GM18499 (cell line): ENCODE results near the gene SMURF2.
"Not testable (repeated sequence)": the region's sequence is repeated elsewhere in the genome, so short reads cannot be mapped to it uniquely, and the experiment has no call there.

ENCODE experiments used
- ATAC-seq: cut with Tn5 transposase; IDR thresholded peaks from one replicate; pipeline ENCODE4 v1.9.1; 2021; ENCODE audit warnings: moderate number of reproducible peaks; ENCODE audit not compliant: insufficient read depth, unreplicated experiment

SMURF2 gene

GRCh38 chr17:64634218-64634617 lies 27.9 kb downstream of the SMURF2 start:
- ATAC-seq = no peak

- no peak for ATAC-seq
Measured at GRCh38 chr17:64632606-64633005, 29.5 kb downstream of the SMURF2 start.

DNA sequence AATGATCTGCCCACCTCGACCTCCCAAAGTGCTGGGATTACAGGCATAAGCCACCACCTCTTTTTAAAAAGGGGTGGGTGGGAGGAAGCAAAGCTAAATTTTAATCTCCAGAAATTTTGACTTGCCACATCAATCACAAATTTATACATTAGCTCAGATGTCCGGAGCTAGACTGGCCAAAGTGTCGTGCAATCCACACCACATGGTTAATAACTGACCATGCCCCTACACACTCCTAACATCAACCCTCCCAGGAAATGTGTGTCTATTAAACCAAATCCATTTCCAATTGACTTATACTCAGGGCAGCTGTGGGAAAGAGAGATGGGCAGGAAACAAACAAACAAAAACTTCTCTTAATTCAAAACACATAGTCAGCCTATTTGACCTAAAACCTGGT lies 29.9 kb downstream of the SMURF2 start:
- ATAC-seq = no peak

GRCh38 chr17:64630309-64631223 lies 31.5 kb downstream of the SMURF2 start:
- ATAC-seq = no peak

DNA sequence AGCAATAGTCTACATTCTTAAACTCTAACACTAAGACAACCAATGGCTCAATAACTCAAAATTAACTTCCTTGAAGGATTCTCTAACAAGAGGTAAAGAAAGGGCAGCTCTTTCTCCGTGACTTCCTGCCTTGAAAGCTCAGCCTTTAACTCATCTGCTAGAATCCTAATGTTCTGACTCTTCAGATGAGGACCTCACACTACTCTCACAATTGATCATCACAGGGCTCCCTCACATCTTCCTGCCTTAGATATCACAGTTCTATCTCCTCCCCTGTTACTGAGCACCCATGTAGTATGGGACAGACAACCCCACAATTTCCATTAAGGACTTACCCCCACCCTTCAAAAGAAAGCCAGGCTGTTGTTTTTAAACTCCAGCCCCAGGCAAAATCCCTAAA lies 33.5 kb downstream of the SMURF2 start:
- no peak for ATAC-seq

DNA sequence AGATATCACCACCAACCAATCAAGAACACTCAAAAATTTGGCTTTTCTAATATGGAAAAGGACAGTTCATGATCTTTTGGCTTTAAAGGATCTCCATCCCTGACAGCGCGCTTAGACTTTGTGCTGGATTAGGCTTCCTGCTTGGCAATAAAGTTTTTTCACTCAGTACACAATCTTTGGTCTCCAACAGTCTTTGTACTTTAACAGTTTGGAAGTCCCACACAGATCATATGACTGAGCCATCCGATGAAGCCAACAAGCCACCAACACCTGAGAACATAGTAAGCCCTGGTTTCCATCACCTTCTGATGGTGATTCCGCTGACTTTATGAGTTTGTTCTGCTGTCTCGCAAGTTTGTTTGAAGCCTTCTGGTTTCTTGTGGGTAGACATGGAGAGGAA lies 34.3 kb downstream of the SMURF2 start:
- no peak for ATAC-seq

GRCh38 chr17:64626827-64627226 lies 35.3 kb downstream of the SMURF2 start:
- no peak for ATAC-seq

GRCh38 chr17:64625541-64625940 lies 36.6 kb downstream of the SMURF2 start:
- no peak for ATAC-seq

DNA sequence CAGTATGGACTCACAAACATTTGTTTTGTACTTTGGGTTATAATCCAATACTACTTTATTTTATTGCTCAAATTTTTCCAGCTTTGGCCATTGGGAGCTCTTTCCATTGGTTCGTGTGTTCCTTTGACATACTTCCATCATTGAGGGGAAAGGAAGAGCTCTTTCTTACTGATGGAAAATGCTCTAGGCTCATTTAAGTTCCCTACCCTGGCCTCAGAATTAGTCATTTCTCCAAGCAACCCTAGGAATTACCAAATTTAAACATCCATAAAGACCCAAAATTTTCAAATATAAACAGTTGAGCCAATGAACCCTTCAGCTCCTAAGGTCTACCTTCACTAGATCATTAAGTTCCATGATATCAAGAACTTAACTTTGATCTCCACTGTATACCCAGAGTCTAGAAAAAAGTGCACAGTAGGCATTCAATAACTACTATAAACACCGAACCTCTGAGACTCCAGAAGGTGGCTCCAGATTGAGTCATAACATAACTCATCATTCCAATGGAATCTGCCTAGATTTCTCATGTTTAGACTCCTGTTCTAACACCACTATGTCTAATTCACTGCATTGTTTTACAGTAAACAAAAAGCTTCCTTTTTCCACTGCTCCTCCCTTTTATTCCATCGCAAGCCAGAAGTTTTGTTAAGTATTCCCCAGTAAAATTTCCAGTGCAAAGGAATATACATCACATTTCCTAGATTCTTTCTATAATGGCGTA lies 39.0 kb downstream of the SMURF2 start:
- ATAC-seq = no peak

- ATAC-seq = no peak
Measured at GRCh38 chr17:64621772-64622171, 40.3 kb downstream of the SMURF2 start.

GRCh38 chr17:64618848-64619247 lies 43.3 kb downstream of the SMURF2 start:
- ATAC-seq = no peak

GRCh38 chr17:64617125-64617780 lies 44.9 kb downstream of the SMURF2 start:
- ATAC-seq = no peak

- ATAC-seq = no peak
Measured at GRCh38 chr17:64615028-64615677, 47.0 kb downstream of the SMURF2 start.

DNA sequence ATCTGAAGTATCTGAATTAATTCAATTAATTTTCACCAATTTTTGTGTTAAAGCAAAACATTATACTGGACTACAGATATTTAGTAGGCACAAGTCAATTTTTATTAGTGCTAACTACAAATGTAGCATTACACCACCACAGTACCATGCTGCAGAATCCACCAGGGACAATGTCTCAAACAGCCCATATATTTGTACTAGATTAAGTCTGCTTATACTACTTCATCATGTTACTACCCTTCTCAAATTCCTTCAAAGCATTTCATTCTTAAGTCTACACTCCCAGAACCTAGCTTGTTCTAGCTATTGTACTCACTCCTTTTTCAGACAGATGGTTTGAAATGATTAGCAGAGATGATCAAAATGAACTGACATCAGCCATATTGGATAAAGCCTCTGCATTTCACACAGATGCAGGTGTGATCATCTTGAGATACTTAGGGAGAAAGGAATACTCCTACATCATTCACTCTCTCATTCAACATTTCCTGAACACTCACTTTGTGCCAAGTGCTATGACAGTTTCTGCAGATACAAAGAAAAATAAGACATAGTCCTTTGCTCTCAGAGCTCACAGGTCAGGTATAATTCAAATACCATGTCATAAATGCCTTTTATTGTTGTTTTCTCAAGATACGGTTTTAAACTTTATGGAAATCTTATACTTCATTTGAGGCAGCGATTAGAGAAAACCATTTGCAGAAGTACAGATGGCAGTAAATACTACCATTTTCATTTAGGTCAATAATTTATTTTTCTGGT lies 47.7 kb downstream of the SMURF2 start:
- no peak for ATAC-seq

- no peak for ATAC-seq
Measured at GRCh38 chr17:64611369-64611768, 50.7 kb downstream of the SMURF2 start.

DNA sequence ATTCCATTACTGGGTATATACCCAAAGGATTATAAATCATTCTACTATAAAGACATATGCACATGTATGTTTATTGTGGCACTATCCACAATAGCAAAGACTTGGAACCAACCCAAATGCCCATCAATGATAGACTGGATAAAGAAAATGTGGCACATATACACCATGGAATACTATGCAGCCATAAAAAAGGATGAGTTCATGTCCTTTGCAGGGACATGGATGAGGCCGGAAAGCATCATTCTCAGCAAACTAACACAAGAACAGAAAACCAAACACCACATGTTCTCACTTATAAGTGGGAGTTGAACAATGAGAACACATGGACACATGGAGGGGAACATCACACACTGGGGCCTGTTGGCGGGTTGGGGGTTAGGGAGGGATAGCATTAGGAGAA lies 51.9 kb downstream of the SMURF2 start:
- not testable (repeated sequence) for ATAC-seq

DNA sequence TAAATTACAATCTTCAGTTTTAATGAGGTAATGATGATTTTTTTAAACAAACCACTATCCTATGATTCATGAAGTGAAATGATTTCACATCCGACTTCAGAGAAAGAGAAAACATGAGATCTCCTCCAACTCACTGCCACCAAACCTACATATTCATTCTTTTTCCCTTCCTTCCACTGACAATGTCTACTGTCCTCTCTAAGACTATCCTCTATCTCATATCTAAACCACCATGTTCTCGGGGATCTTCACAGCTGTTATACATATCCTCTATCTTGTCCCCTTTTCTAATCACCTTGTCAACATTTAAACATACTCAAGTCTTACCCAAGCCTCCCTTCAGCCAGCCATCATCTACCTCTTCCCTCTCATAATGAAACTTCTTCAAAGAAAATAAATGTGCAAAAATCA lies 53.5 kb downstream of the SMURF2 start:
- ATAC-seq = no peak

GRCh38 chr17:64607862-64608565 lies 54.1 kb downstream of the SMURF2 start:
- no peak for ATAC-seq

DNA sequence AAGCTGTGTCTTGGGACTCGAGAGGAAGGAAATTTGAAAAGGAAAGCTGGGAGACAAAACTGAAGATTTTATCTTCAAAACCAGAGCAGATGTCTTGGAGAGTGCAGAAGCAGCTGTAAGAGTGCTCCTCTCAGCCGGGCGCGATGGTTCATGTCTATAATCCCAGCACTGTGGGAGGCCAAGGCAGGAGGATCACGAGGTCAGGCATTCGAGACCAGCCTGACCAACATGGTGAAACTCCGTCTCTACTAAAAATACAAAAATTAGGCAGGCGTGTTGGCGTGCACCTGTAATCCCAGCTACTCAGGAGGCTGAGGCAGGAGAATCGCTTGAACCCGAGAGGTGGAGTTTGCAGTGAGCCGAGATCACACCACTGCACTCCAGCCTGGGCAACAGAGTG lies 57.6 kb downstream of the SMURF2 start:
- ATAC-seq = not testable (repeated sequence)
